Kasumi-1 (cell line): ENCODE measurements around the gene SREBF1.

ENCODE experiments used
- DNase-seq, 2 experiments: peaks; one replicate each; lab custom pipeline; 2025; lab: John Stamatoyannopoulos, UW

Gene SREBF1

GRCh38 chr17:17836818-17837379, at the start of gene SREBF1:
SREBF1 (minus strand) TSS chr17:17836986; CDS start chr17:17836817, 169 bp downstream.
- DNase-seq, result no peak

- no peak for DNase-seq
These were observed 49.4 kb upstream of the SREBF1 start for GRCh38 chr17:17886226-17886625.

- DNase-seq, result no peak
These were observed 47.9 kb upstream of the SREBF1 start for GRCh38 chr17:17884391-17885357.

- DNase-seq, result no peak
These were observed 47.0 kb upstream of the SREBF1 start for GRCh38 chr17:17883801-17884200.

- no peak for DNase-seq
These were observed 45.3 kb upstream of the SREBF1 start for GRCh38 chr17:17882082-17882581.

- no peak for DNase-seq
These were observed 43.9 kb upstream of the SREBF1 start for GRCh38 chr17:17880577-17881196.

- no peak for DNase-seq
These were observed 41.0 kb upstream of the SREBF1 start for GRCh38 chr17:17877529-17878358.

GRCh38 chr17:17876959-17877528, 40.3 kb upstream of the SREBF1 start:
- no peak for DNase-seq

GRCh38 chr17:17874478-17874877, 37.7 kb upstream of the SREBF1 start:
- DNase-seq, result no peak

- no peak for DNase-seq
These were observed 36.7 kb upstream of the SREBF1 start for GRCh38 chr17:17873450-17873991.

GRCh38 chr17:17872547-17873345, 36.0 kb upstream of the SREBF1 start:
- DNase-seq, result no peak

- no peak for DNase-seq
These were observed 35.1 kb upstream of the SREBF1 start for GRCh38 chr17:17871913-17872312.

- DNase-seq, result no peak
These were observed 33.5 kb upstream of the SREBF1 start for GRCh38 chr17:17870247-17870646.

- no peak for DNase-seq
These were observed 32.1 kb upstream of the SREBF1 start for GRCh38 chr17:17868641-17869522.

GRCh38 chr17:17866897-17867296, 30.1 kb upstream of the SREBF1 start:
- DNase-seq, result no peak

GRCh38 chr17:17866425-17866824, 29.6 kb upstream of the SREBF1 start:
- DNase-seq, result no peak

- no peak for DNase-seq
These were observed 28.2 kb upstream of the SREBF1 start for GRCh38 chr17:17865035-17865434.

GRCh38 chr17:17860766-17861107, 24.0 kb upstream of the SREBF1 start:
- DNase-seq, result no peak
